Colonic mucosa (tissue), 4 donors: Measurements from ENCODE around the gene SLC19A1. TPM values are rescaled to one million over a fixed set of nuclear protein-coding genes. Genes with fewer than 3 reads are reported as not detected.

ENCODE experiments used
- DNase-seq: peaks from one replicate; pipeline ENCODE4 v3.0.0-alpha.2; 2020
- H3K27ac ChIP-seq: fragments of 200-600 bp; one replicate; pipeline ENCODE4 v1.8.0; 2021
- H3K27me3 ChIP-seq: fragments of 200-600 bp; one replicate; pipeline ENCODE4 v1.8.0; 2021
- H3K36me3 ChIP-seq: fragments of 200-600 bp; one replicate; pipeline ENCODE4 v1.8.0; 2021
- H3K4me1 ChIP-seq: fragments of 200-600 bp; one replicate; pipeline ENCODE4 v1.8.0; 2021; ENCODE audit warnings: mild to moderate bottlenecking
- H3K4me3 ChIP-seq: fragments of 200-600 bp; one replicate; pipeline ENCODE4 v1.8.0; 2021
- H3K9ac ChIP-seq, 2 donors: one replicate each; pipeline ENCODE4 v1.7.0; 2013; ENCODE audit warnings: control low read depth in 2 of 2, low read depth in 2 of 2, low read length in 2 of 2
- H3K9me3 ChIP-seq: fragments of 200-600 bp; one replicate; pipeline ENCODE4 v1.8.0; 2021
- CTCF ChIP-seq: fragments of 200-600 bp; IDR thresholded peaks from one replicate; pipeline ENCODE4 v1.8.0; 2022; ENCODE audit warnings: antibody characterized with exemption, mild to moderate bottlenecking
- intact Hi-C: fragments of 100-400 bp; cut with DNase I; formaldehyde crosslinking; loops from one replicate; pipeline ENCODE4 v1.14.1; 2022
- total RNA-seq, 2 donors: library from RNA; stranded (reverse); fragmentation: NEBNext Ultra II Directional in 1 of 2; extraction: Animal tissue kit (Norgen Biotek cat#: 25700) in 1 of 2; gene quantifications; one replicate each; pipeline ENCODE4 v1.2.1, GENCODE V29; 2021
- donor health status: healthy.
- donor health status: DM: no; HTN: no; CAD: no.
- donor health status: DM: no; HTN: no; CAD: no.

Gene SLC19A1
- total RNA-seq, 2 donors from 2014 or later = 10.7 to 25.3 TPM

GRCh38 chr21:45499970-45500577 lies 42.2 kb downstream of the SLC19A1 start:
- no peaks in the 10 kb centered on the region for H3K36me3 ChIP-seq
- intact Hi-C loops = no loop called here
- no peak overlapping the region for H3K9ac ChIP-seq
- no peak overlapping the region for H3K27ac ChIP-seq
- no peaks in the 10 kb centered on the region for H3K4me1 ChIP-seq
- peaks cover 3% of the 10 kb centered on the region for H3K27me3 ChIP-seq
- DNase-seq = no peak
- H3K9me3 ChIP-seq = no peaks in the 10 kb centered on the region
- no peak for TF ChIP-seq CTCF
- no peak overlapping the region for H3K4me3 ChIP-seq

DNA sequence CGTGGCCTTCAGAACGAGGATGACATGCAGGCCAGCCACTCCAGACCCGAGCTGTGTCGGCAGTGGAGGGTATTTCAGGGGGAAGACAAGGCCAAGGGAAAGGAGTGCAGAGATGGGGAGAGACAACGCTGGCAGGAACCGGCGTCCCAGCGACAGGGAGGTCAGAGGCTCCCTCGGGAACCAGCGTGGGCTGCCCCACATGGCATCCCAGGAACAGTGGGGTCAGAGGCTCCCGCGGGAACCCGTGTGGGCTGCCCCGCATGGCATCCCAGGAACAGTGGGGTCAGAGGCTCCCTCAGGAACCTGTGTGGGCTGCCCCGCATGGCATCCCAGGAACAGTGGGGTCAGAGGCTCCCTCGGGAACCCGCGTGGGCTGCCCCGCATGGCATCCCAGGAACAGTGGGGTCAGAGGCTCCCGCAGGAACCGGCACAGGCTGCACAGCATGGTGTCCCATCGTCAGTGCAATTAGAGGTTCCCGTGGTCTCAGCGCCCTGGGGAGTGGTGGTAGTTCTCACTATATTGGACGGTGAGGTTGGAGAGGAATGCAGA lies 43.0 kb downstream of the SLC19A1 start:
- no peaks in the 10 kb centered on the region for H3K4me1 ChIP-seq
- H3K27ac ChIP-seq = no peak overlapping the region
- no peaks in the 10 kb centered on the region for H3K36me3 ChIP-seq
- H3K27me3 ChIP-seq = no peaks in the 10 kb centered on the region
- H3K9ac ChIP-seq = no peak overlapping the region
- no peak for DNase-seq
- intact Hi-C loops = no loop called here
- H3K4me3 ChIP-seq = no peak overlapping the region
- no peak for TF ChIP-seq CTCF
- no peaks in the 10 kb centered on the region for H3K9me3 ChIP-seq

DNA sequence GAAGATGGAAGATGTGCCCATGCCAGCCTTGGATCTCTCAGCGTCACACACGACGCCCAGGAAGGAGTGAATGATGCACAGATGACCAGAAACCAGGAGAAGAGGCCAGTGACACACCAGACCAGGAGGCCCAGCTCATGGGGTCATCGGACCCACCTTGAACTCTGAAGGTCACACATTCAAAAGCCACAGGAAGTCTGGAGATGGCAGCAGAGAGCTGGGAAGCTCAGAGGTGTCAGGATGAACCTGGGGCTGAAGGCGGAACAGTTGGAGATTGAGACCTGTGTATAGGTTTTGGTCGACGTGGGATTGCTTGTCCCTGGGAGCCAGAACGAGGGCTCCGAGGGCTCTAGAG lies 43.6 kb downstream of the SLC19A1 start:
- Histone ChIP-seq H3K4me1 (no peaks in the 10 kb centered on the region), H3K9me3 (no peaks in the 10 kb centered on the region), H3K27ac (no peak overlapping the region), H3K9ac (no peak overlapping the region), H3K27me3 (no peaks in the 10 kb centered on the region), H3K36me3 (no peaks in the 10 kb centered on the region), H3K4me3 (no peak overlapping the region)
- intact Hi-C loops = no loop called here
- no peak for TF ChIP-seq CTCF
- DNase-seq = no peak

DNA sequence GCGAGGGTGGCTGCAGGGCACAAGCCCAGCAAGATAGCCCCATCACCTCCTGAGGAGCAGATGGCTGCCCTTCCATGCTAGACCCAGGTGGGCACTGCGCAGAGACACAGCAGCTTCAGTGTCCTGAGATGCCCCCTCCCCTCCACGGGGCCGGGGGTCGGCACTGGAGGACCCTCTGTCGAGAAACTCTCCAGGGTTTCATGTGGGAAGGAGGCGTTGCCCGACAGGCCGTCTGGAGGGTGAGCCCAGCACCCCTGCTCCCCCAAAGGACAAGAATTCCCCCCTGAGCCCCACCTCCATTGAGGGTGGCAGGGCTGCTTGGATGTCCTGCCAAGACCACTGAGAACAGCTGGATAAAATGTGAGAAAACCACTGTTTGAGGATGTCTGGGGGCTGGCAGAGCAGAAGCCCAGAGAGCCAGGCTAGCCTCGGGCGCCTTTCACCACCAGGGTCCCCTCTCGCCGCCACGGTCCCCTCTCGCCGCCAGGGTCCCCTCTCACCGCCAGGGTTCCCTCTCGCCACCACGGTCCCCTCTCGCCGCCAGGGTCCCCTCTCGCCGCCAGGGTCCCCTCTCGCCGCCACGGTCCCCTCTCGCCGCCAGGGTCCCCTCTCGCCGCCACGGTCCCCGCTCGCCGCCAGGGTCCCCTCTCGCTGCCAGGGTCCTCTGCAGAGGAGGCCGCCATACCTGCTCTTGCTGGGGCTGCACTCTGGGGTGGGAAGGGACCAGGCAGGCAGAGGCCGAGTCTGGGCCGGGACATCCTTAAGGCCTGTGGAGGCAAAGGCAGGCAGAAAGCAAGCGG lies 44.2 kb downstream of the SLC19A1 start:
- H3K36me3 ChIP-seq = no peaks in the 10 kb centered on the region
- TF ChIP-seq CTCF = no peak
- no peaks in the 10 kb centered on the region for H3K27me3 ChIP-seq
- intact Hi-C loops = no loop called here
- H3K4me3 ChIP-seq = no peak overlapping the region
- H3K9me3 ChIP-seq = no peaks in the 10 kb centered on the region
- no peak overlapping the region for H3K27ac ChIP-seq
- no peak for DNase-seq
- H3K4me1 ChIP-seq = no peaks in the 10 kb centered on the region
- no peak overlapping the region for H3K9ac ChIP-seq

GRCh38 chr21:45496968-45497845 lies 45.0 kb downstream of the SLC19A1 start:
- Histone ChIP-seq H3K36me3 (no peaks in the 10 kb centered on the region), H3K27ac (no peak overlapping the region), H3K27me3 (no peaks in the 10 kb centered on the region), H3K4me3 (no peak overlapping the region), H3K9ac (no peak overlapping the region), H3K9me3 (no peaks in the 10 kb centered on the region), H3K4me1 (no peaks in the 10 kb centered on the region)
- no peak for TF ChIP-seq CTCF
- DNase-seq = no peak
- intact Hi-C loops = no loop called here
